ENCODE results near the gene CREG2. TPM values are rescaled to one million over a fixed set of nuclear protein-coding genes. Genes with fewer than 3 reads are reported as not detected.
A peak's percentile ranks its signal among the peaks of the same experiment; 100 is the strongest.

CREG2 gene
- total and polyA plus RNA-seq, 7 donors: 0.06 to 0.36 (median 0.28) TPM; not detected in 4

DNA sequence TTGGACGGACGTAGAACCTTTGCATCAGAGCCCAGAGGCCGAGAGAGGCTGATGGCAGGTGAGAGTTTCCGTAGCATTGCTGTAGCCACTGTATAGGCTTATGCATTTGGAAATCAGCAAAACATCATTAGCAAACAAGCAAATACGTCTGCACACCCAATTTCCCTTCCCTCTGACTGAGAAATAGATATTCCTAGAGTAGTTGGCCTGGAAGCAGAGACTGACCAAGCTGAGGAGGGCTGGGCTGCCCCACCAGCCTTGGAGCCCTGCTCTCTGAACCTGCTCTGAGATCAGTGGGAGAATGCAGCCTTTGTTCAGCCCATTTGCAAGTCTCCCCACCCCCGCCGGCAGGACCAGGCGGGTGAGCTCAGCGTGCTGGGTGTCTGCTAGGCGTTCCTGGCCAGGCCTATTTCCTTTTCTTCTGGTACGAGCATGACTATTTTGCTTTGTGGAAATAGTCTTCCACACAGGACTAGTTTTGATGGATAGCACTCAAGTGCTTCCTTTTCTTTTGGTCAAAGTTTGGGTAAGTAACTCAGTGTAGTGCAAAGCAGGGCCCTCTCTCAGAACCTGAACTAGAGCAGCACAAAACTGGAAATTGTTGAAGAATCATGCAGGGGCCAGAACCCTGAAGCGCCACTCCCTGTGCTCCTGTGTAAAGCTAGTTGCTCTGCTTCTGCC, 56.9 kb downstream of the CREG2 start:
- Histone ChIP-seq H3K36me3 (no peaks in the 10 kb centered on the region), H3K4me1 (peaks cover 0 to 6% (median 0%) of the 10 kb centered on the region in 4 donors), H3K27ac (peak overlapping the region in 3 of 4 donors; percentile 32 to 37 (median 37)), H3K4me3 (no peak overlapping the region), H3K27me3 (no peaks in the 10 kb centered on the region), H3K9me3 (no peaks in the 10 kb centered on the region)
- no peak for DNase-seq
- intact Hi-C loops (cut with DNase I): no loop called here
- WGBS, 2 donors: 29 to 61% methylated on average over 12 of the region's 12 CpGs
- TF ChIP-seq POLR2AphosphoS5 (IDR thresholded peaks at IDR 0.05) (no peak), POLR2A (IDR thresholded peaks at IDR 0.05) (no peak), EP300 (IDR thresholded peaks at IDR 0.05) (no peak)
- TF ChIP-seq, protein P1, sequence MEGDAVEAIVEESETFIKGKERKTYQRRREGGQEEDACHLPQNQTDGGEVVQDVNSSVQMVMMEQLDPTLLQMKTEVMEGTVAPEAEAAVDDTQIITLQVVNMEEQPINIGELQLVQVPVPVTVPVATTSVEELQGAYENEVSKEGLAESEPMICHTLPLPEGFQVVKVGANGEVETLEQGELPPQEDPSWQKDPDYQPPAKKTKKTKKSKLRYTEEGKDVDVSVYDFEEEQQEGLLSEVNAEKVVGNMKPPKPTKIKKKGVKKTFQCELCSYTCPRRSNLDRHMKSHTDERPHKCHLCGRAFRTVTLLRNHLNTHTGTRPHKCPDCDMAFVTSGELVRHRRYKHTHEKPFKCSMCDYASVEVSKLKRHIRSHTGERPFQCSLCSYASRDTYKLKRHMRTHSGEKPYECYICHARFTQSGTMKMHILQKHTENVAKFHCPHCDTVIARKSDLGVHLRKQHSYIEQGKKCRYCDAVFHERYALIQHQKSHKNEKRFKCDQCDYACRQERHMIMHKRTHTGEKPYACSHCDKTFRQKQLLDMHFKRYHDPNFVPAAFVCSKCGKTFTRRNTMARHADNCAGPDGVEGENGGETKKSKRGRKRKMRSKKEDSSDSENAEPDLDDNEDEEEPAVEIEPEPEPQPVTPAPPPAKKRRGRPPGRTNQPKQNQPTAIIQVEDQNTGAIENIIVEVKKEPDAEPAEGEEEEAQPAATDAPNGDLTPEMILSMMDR (IDR thresholded peaks at IDR 0.05): no peak

DNA sequence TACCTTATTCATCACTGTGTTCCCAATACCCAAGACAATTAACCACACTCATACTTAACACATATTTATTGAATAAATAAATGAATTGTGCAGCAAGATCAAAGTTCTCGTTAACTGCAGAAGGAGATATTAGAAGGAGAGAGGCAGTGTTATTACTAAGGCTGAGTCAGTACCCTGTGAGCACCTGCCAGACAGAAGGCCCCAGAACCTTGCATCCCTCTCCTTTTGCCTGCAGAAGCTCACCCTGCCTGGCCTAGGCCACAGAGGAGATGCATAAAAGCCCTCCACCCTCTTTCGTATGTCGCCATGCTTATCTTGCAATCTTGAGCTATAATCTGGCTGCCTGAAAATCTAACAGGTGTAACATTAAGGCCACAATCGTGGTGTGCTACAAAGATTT, 58.3 kb downstream of the CREG2 start:
- Histone ChIP-seq H3K4me1 (peaks cover 0 to 6% (median 0%) of the 10 kb centered on the region in 4 donors), H3K9me3 (no peaks in the 10 kb centered on the region), H3K36me3 (no peaks in the 10 kb centered on the region), H3K4me3 (no peak overlapping the region), H3K27me3 (no peaks in the 10 kb centered on the region), H3K27ac (peak overlapping the region in 1 of 4 donors; percentile 49)
- WGBS, 2 donors: 36 to 61% methylated on average over 4 of the region's 4 CpGs
- TF ChIP-seq EP300 (IDR thresholded peaks at IDR 0.05) (no peak), POLR2A (IDR thresholded peaks at IDR 0.05) (no peak), POLR2AphosphoS5 (IDR thresholded peaks at IDR 0.05) (no peak)
- TF ChIP-seq, protein P1 (IDR thresholded peaks at IDR 0.05): no peak
- intact Hi-C loops (cut with DNase I): no loop called here
- DNase-seq: no peak

DNA sequence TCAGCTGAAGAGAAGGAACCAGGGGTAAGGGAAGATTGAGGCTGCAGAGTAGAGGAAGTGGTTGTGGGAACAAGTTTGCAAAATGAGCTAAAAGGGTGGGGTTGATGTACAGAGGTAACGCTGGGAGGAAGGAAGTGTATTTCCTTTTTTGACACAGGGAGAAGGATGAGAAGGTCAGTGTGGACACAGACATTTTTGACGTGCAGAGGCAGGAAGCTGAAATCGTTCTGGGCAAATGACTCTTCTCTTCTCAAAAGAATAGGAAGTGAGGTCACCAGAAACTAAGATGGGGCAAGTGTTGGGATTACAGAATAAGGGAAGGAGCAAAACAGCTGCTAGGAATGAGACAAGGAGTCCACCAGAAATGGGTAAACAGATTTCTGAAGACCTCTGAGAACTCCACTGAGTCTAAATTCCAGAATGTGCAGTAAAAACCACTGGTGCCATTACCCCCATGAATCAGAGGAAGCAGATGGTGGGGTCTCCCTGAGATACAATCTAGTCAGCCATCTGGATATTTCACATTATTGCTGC, 58.8 kb downstream of the CREG2 start:
- no peak overlapping the region for H3K4me3 ChIP-seq
- 3 to 8% methylated on average over 3 of the region's 3 CpGs for WGBS, 2 donors
- H3K27ac ChIP-seq: peak overlapping the region in 2 of 4 donors; percentile 21 to 49
- H3K9me3 ChIP-seq: no peaks in the 10 kb centered on the region
- TF ChIP-seq EP300 (IDR thresholded peaks at IDR 0.05) (peak in 1 of 4 donors; percentile 34), POLR2A (IDR thresholded peaks at IDR 0.05) (no peak), POLR2AphosphoS5 (IDR thresholded peaks at IDR 0.05) (peak in 2 of 4 donors; percentile 11 to 50)
- TF ChIP-seq, protein P1 (IDR thresholded peaks at IDR 0.05): no peak
- intact Hi-C loops (cut with DNase I): no loop called here
- no peaks in the 10 kb centered on the region for H3K27me3 ChIP-seq
- DNase-seq: no peak
- peaks cover 0 to 6% (median 0%) of the 10 kb centered on the region in 4 donors for H3K4me1 ChIP-seq
- no peaks in the 10 kb centered on the region for H3K36me3 ChIP-seq

DNA sequence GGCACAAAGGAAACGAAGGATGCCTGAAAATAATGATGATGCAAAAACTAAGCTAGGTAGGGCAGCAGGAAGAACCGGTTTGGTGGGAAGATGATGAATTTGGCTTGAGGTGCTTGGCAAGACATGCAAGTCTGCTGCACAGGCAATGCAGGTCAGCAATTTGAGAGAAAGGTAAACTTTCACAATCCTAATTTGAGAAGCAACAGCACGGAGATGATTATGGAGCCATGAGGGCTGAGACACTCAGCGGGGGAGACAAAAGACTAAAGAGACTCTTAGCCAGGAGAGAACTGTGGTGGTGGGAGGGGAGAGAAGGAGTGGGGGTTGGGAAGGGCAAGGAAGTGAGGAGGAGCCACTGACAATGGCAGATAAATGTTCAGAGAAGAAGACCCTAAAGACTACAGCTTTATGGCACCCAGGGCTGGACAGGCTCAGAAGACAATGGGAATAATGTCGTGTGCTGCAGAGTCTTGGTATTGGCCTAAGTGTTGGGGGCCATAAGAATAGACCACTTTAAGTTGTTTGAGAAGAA, 59.4 kb downstream of the CREG2 start:
- H3K36me3 ChIP-seq: no peaks in the 10 kb centered on the region
- no peak for DNase-seq
- no peaks in the 10 kb centered on the region for H3K27me3 ChIP-seq
- peaks cover 0 to 6% (median 0%) of the 10 kb centered on the region in 4 donors for H3K4me1 ChIP-seq
- H3K4me3 ChIP-seq: no peak overlapping the region
- intact Hi-C loops (cut with DNase I): no loop called here
- TF ChIP-seq POLR2AphosphoS5 (IDR thresholded peaks at IDR 0.05) (no peak), POLR2A (IDR thresholded peaks at IDR 0.05) (no peak), EP300 (IDR thresholded peaks at IDR 0.05) (no peak)
- TF ChIP-seq, protein P1 (IDR thresholded peaks at IDR 0.05): no peak
- WGBS, 2 donors: 11 to 48% methylated on average over 5 of the region's 5 CpGs
- H3K27ac ChIP-seq: peak overlapping the region in 3 of 4 donors; percentile 9 to 21 (median 18)
- H3K9me3 ChIP-seq: no peaks in the 10 kb centered on the region

Measured in sigmoid colon (tissue), 7 donors.